ENCODE results near the gene NPFFR1. TPM values are rescaled to one million over a fixed set of nuclear protein-coding genes. Genes with fewer than 3 reads are reported as not detected.
"Not testable (repeated sequence)": the region's sequence is repeated elsewhere in the genome, so short reads cannot be mapped to it uniquely, and the experiment has no call there.

The NPFFR1 gene
- total RNA-seq, 2 donors from 2014 or later, result not detected

GRCh38 chr10:70266056-70266455 lies 17.7 kb downstream of the NPFFR1 start:
- Mint-ChIP-seq H3K27ac (no peak overlapping the region), H3K27me3 (peaks cover 10% of the 10 kb centered on the region), H3K36me3 (ENCODE audit: low read depth) (no peaks in the 10 kb centered on the region), H3K4me3 (no peak overlapping the region), H3K9me3 (peaks cover 3% of the 10 kb centered on the region), H3K4me1 (peaks cover 8% of the 10 kb centered on the region)
- ATAC-seq (replicated peaks), result no peak

GRCh38 chr10:70265032-70265689 lies 18.6 kb downstream of the NPFFR1 start:
- Mint-ChIP-seq H3K36me3 (ENCODE audit: low read depth) (no peaks in the 10 kb centered on the region), H3K4me1 (peaks cover 8% of the 10 kb centered on the region), H3K27ac (no peak overlapping the region), H3K9me3 (peaks cover 7% of the 10 kb centered on the region), H3K27me3 (peaks cover 10% of the 10 kb centered on the region), H3K4me3 (no peak overlapping the region)
- ATAC-seq (replicated peaks), result no peak

GRCh38 chr10:70260734-70261133 lies 23.1 kb downstream of the NPFFR1 start:
- H3K27me3 Mint-ChIP-seq, result peaks cover 21% of the 10 kb centered on the region
- H3K36me3 Mint-ChIP-seq (ENCODE audit: low read depth), result no peaks in the 10 kb centered on the region
- no peak overlapping the region for H3K4me3 Mint-ChIP-seq
- H3K9me3 Mint-ChIP-seq, result peaks cover 7% of the 10 kb centered on the region
- H3K27ac Mint-ChIP-seq, result no peak overlapping the region
- ATAC-seq (replicated peaks), result no peak
- H3K4me1 Mint-ChIP-seq, result no peaks in the 10 kb centered on the region

GRCh38 chr10:70260259-70260658 lies 23.5 kb downstream of the NPFFR1 start:
- H3K4me1 Mint-ChIP-seq, result no peaks in the 10 kb centered on the region
- H3K27ac Mint-ChIP-seq, result no peak overlapping the region
- peaks cover 7% of the 10 kb centered on the region for H3K9me3 Mint-ChIP-seq
- H3K27me3 Mint-ChIP-seq, result peaks cover 25% of the 10 kb centered on the region
- H3K4me3 Mint-ChIP-seq, result no peak overlapping the region
- H3K36me3 Mint-ChIP-seq (ENCODE audit: low read depth), result no peaks in the 10 kb centered on the region
- ATAC-seq (replicated peaks), result no peak

DNA sequence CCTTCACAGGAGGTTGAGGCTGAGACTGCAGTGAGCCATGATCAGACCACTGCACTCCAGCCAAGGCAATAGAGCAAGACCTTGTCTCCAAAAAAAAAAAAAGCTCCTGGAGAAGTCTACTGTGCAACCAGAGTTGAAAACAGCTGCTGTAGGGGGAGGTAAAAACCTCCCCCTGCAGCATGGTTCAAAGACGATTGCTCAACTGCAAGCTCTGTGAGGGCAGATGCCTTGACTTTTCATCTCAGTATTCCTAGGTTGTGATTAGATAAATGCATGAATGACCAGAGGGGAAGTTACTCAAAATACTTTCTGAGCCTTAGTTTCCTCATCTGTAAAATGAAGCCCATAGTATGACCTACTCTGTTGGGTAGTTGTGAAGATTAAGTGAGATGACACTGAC lies 25.6 kb downstream of the NPFFR1 start:
- Mint-ChIP-seq H3K4me1 (no peaks in the 10 kb centered on the region), H3K9me3 (peaks cover 7% of the 10 kb centered on the region), H3K27ac (no peak overlapping the region), H3K4me3 (no peak overlapping the region), H3K36me3 (ENCODE audit: low read depth) (no peaks in the 10 kb centered on the region), H3K27me3 (peaks cover 33% of the 10 kb centered on the region)
- no peak for ATAC-seq (replicated peaks)

GRCh38 chr10:70257816-70258215 lies 26.0 kb downstream of the NPFFR1 start:
- not testable (repeated sequence) for H3K4me3 Mint-ChIP-seq; H3K4me1 Mint-ChIP-seq; ATAC-seq (replicated peaks); H3K9me3 Mint-ChIP-seq; H3K36me3 Mint-ChIP-seq (ENCODE audit: low read depth); H3K27ac Mint-ChIP-seq
- H3K27me3 Mint-ChIP-seq, result peaks cover 36% of the 10 kb centered on the region

DNA sequence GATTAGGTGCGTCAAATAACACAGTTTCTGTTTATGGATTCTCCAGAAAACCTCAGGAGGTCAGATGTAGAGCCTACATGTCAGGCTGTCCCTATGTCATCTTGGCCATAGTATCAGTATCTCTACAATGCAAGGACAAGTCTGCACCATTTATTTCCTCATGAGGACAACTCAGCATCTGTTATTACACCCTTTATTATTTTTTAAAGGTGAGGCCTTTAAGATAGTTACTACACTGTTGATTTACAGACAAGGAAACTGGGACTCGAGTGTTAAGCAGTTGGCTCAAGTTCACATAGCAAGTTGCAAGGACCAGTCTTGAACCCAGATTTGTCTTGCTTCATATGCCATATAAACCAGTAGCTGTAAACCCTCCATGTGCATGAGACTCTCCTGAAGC lies 27.3 kb downstream of the NPFFR1 start:
- Mint-ChIP-seq H3K4me3 (peak overlapping the region; percentile 52), H3K27ac (no peak overlapping the region), H3K4me1 (no peaks in the 10 kb centered on the region), H3K27me3 (peaks cover 29% of the 10 kb centered on the region), H3K36me3 (ENCODE audit: low read depth) (no peaks in the 10 kb centered on the region), H3K9me3 (peaks cover 7% of the 10 kb centered on the region)
- no peak for ATAC-seq (replicated peaks)

- Mint-ChIP-seq H3K27me3 (peaks cover 30% of the 10 kb centered on the region), H3K4me1 (no peaks in the 10 kb centered on the region), H3K4me3 (peak overlapping the region; percentile 52), H3K36me3 (ENCODE audit: low read depth) (no peaks in the 10 kb centered on the region), H3K9me3 (no peaks in the 10 kb centered on the region), H3K27ac (no peak overlapping the region)
- ATAC-seq (replicated peaks), result peak; percentile 48
These were observed 28.2 kb downstream of the NPFFR1 start for GRCh38 chr10:70255329-70256299.

GRCh38 chr10:70254778-70255328 lies 29.0 kb downstream of the NPFFR1 start:
- no peaks in the 10 kb centered on the region for H3K4me1 Mint-ChIP-seq
- peaks cover 30% of the 10 kb centered on the region for H3K27me3 Mint-ChIP-seq
- peak overlapping the region; percentile 52 for H3K4me3 Mint-ChIP-seq
- H3K36me3 Mint-ChIP-seq (ENCODE audit: low read depth), result no peaks in the 10 kb centered on the region
- no peaks in the 10 kb centered on the region for H3K9me3 Mint-ChIP-seq
- H3K27ac Mint-ChIP-seq, result no peak overlapping the region
- no peak for ATAC-seq (replicated peaks)

DNA sequence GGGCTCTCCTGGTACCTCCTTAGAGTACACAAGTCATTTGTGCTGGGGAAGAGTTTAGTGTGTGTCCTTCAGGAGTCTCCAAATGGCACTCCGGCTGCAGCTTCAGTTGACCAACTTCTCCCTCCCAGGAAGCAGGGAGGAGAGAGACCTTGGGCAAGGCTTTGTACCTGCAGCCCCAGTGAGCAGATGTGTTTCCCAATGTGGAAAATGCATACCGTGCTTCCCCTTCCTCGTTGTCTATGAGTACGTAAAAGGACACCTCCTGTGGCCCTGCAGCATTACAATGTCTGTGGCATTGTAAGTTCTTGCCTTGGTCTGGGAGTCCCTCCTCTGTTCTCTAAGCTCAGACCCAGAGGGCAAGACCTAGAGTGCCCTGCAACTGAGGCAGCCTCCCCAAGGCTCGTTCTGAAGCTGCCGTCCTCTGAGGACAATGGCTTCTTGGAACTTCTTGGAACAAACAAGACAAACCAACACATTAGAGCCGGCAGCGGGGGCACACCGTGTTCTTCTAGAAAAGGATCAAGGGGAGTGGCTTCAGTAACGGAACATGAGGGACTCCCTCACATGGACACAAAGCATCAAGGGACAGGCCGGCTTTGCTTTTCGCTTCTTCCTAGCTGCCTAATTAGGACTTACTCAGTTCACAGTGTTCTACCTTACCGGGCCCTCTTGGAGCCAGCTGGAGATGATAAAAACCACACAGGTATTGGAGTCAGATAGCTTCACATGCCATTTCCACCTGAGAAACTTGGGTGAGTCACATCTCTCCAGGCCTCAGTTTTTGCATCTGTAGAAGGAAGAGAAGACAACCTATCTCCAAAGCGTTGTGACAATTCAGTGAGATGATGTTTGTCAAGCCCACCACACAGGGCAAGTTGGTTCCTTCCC lies 29.7 kb downstream of the NPFFR1 start:
- Mint-ChIP-seq H3K4me1 (no peaks in the 10 kb centered on the region), H3K36me3 (ENCODE audit: low read depth) (no peaks in the 10 kb centered on the region), H3K4me3 (no peak overlapping the region), H3K27ac (no peak overlapping the region), H3K27me3 (peaks cover 30% of the 10 kb centered on the region), H3K9me3 (no peaks in the 10 kb centered on the region)
- no peak for ATAC-seq (replicated peaks)

- Mint-ChIP-seq H3K36me3 (ENCODE audit: low read depth) (no peaks in the 10 kb centered on the region), H3K27ac (no peak overlapping the region), H3K4me1 (no peaks in the 10 kb centered on the region), H3K27me3 (peaks cover 28% of the 10 kb centered on the region), H3K9me3 (no peaks in the 10 kb centered on the region), H3K4me3 (no peak overlapping the region)
- no peak for ATAC-seq (replicated peaks)
These were observed 32.7 kb downstream of the NPFFR1 start for GRCh38 chr10:70250961-70251680.

DNA sequence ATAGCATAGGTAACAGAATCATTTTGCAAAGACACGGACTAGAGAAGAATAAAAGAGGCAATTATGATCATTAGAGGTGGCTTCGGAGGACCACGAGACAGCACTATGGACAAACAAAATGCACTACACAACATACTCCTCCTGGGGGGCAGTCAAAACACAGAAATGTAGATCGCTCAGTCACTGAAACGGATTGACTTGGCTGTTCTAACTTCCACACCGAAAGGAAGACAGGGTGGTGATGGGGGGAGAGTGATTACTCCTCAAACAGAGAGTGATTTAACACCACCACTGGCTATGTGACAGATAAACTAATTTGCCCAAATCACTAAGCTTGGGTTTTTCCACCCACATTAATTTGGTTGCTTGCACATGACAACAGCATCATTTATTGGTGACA lies 36.4 kb downstream of the NPFFR1 start:
- Mint-ChIP-seq H3K27ac (no peak overlapping the region), H3K9me3 (no peaks in the 10 kb centered on the region), H3K27me3 (peaks cover 12% of the 10 kb centered on the region), H3K4me3 (no peak overlapping the region), H3K36me3 (ENCODE audit: low read depth) (no peaks in the 10 kb centered on the region), H3K4me1 (no peaks in the 10 kb centered on the region)
- ATAC-seq (replicated peaks), result no peak

DNA sequence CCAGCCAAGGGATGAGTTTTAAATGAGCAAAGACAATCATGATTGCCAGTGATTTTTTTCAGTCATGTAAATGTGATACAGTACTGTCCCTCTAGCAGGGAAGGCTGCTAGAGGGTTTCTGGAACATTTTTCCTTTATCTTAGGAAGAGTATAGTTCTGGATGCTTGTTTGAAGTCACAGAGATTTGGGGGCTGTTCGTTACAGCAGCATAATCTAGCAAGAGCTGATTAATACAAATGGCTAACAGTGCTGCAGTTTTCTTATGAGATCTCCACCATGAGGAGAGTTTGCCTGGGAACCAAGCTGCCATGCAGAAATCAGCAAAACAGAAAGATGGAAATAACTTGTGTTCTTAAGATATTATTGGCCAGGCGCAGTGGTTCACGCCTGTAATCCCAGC lies 42.7 kb downstream of the NPFFR1 start:
- peaks cover 6% of the 10 kb centered on the region for H3K4me1 Mint-ChIP-seq
- peaks cover 4% of the 10 kb centered on the region for H3K27me3 Mint-ChIP-seq
- H3K9me3 Mint-ChIP-seq, result no peaks in the 10 kb centered on the region
- ATAC-seq (replicated peaks), result no peak
- no peak overlapping the region for H3K4me3 Mint-ChIP-seq
- H3K36me3 Mint-ChIP-seq (ENCODE audit: low read depth), result no peaks in the 10 kb centered on the region
- H3K27ac Mint-ChIP-seq, result no peak overlapping the region

Data from activated T-helper 17 cell treated with anti-CD3 and anti-CD28 coated beads, Interleukin-2, amount 50 U/mL, for 72 hours (primary cell).